Measurements from ENCODE around the gene IL10RB.
"Not testable (repeated sequence)": the region's sequence is repeated elsewhere in the genome, so short reads cannot be mapped to it uniquely, and the experiment has no call there.

IL10RB gene

DNA sequence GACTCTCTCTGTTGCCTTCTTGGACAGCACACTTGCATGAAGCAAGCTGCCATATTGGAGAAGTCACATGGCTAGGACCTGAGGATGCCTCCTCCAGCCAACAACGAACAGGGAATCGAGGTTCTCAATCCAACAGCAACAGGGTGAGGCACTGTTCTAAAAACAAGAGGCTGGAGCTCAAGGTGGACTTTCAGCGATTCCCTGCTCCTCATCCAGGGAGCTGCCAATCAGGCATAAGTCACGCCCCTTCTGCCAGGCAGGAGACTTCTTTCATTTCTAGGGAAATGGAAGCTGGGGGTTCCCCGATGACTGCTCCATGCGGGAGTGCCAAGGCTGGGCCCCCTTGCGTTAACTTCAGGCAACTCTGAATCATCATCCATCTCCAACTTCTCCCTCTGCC is 35.9 kb downstream of the IL10RB start:
- DNase-seq (ENCODE audit: low spot score): no peak

DNA sequence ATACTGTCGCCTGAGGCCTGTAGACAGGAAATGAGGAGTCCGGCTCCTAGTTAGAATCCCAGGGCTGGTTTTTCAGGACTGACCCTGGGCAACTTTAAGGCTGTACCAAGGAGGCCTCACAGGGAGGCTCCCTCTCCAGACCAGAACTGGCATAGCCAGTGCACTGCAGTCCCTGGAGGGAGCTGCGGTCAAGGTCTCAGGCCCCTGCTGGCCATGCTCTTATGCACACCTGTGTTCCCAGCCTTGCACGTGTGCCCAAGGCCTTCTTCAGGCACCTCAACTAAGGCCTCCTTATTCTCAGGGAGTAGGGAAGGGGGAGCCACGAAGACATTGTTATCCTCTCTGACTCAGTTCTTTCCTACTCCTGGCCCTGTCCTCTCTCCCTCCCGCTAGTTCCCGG is 36.6 kb downstream of the IL10RB start:
- DNase-seq (ENCODE audit: low spot score): no peak

DNA sequence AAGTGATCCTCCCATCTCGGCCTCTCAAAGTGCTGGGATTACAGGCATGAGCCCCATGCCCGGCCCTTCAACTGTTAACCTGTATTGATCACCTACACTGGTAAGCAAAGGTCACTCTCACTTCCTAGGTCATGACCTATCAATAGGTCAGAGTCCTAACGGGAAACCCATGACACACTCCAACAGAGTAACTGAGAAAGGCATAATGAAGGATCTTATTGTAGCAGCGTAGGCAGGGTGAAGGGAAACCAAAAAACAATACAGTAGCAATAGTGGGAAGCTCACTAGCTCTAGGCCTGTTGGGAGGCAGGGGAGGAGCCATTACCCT is 39.1 kb downstream of the IL10RB start:
- no peak for DNase-seq (ENCODE audit: low spot score)

DNA sequence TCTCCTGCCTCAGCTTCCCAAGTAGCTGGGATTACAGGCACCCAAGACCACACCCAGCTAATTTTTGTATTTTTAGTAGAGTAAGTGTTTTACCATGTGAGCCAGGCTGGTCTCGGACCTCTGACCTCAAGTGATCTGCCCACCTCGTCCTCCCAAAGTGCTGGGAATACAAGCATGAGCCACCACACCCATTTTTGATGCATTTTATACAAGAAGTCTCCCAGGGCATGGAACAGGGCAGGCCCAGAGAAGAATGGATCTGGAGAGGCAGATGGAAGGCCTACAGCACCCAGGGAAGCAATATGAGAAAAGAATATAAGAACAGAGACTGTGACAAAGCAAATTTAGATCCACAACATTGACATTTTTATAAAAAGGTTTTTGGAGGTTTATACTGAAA is 39.8 kb downstream of the IL10RB start:
- DNase-seq (ENCODE audit: low spot score): no peak

DNA sequence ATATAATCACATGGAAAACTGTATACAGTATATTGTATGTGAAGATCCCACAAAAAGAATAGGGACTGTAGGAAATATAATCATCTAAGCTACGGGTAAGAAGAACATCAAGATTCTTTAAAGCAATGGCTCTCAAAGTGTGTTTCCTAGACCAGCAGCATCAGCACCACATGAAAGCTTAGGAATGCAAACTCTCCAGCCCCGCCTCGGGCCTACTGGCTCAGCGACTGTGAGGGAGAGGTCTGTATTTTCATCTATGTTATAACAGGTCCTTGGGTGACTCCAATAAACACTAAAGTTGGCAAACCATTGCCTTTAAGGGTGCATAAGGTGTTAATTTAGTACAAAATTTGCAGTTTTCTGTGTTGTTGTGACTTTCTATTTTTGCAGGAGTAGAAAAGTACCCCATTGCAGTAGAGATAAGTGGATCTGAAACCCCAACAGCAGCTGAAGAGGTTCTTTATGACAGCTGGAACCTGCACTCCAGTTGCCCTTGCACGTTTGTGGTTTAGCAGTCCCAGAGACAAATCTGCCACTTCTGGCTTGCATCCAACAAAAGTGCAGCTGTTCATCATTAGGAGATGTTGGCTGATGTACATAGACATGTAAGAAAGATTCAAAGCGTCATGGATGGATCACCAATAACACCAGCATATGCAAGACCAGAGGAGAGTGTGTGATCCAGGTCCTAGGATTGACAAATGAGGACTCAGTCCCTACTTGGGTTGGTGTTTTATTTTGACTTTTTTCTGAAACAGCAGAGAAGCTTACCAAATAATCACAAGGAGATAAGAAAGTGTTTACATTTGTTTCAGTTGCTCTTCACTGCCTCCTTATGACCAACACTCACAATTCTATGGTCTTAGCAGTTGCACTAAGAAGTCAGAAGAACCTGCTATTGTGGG is 42.7 kb downstream of the IL10RB start:
- DNase-seq (ENCODE audit: low spot score): no peak

DNA sequence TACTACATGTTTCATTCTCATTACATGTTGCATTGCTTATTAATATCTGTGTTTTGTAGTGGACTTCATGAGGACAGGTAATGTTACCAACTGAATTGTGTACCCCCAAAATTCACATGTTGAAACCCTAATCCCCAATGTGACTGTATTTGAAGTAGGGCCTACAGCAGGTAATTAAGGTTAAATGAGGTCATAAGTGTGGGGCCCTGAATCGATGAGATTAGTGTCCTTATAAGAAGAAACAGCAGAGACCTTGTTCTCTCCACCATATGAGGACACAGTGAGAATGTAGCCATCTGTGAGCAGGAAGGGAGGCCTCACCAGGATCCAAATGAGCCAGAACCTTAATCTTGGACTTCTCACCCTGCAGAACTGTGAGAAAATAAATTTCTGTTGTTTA is 43.6 kb downstream of the IL10RB start:
- DNase-seq (ENCODE audit: low spot score): no peak

DNA sequence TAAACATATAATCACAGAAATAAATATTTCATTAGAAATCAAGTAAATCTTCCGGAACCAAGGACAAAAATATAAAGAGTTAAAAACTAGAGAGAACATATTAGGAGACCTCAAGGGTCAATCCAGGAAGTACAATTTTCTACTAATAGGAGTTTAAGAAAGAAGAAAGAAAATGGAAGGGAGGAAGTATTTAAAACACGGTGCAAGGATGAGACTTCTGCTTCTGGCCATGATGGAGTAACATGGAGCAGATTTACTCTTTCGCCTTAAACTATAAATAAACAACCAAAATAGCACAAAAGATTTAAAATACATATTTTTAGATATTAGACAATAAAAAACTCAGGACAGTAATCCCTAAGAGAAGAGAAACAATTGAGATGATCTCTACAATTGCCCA is 46.0 kb downstream of the IL10RB start:
- no peak for DNase-seq (ENCODE audit: low spot score)

DNA sequence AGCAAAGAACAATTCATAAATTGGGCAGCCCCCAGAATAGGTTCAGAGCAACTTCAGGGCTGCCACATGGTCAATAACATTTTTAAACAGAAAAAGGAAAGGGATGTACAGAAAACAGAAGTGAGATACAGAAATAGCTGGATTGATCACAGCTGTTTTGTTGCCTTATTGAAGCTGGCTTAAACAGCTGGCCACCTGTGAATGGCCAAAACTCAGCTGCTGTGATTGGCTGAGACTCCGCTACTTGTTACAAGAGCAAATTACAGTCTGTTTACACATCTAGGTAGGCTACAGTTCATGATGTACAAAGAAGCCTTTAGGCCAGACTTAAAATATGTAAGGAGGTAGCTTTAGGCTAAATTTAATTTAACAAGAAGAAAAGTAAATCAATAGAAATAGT is 47.0 kb downstream of the IL10RB start:
- no peak for DNase-seq (ENCODE audit: low spot score)

DNA sequence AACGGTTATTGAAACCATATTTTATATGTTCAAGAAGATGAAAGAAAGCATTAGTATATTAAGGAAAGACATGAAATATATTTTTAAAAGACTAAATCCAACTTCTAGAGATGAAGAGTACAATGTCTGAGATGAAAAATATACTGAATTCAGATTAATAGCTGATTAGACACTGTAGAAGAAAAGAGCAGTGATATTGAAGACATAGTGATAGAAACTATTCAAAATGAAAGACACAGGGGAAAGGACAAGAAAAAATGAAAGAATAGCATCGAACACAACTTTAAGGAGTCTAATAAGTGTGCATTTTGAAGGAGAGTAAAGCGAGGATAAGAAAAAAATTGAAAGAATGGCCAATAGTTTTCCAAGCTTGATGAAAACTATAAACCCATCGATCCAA is 47.4 kb downstream of the IL10RB start:
- DNase-seq (ENCODE audit: low spot score): no peak

DNA sequence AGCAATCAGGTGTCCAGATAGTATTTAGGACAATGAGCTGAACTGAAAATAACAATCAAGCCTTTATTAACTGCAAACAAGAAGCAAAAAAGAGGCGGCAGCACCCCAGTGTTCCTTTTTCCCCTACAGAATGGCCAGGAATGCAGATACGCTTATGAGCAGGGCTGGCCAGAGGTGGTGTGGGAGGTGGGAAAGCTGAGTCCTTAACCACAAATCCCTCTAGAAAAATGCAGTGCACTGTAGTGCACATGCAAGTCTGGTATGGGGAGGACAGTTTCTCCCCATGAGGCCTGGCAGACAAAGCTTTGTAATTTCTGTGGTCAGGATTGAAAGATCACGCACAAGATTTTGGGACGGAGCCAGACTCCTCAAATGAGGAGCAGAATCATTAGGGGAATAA is 47.9 kb downstream of the IL10RB start:
- no peak for DNase-seq (ENCODE audit: low spot score)

DNA sequence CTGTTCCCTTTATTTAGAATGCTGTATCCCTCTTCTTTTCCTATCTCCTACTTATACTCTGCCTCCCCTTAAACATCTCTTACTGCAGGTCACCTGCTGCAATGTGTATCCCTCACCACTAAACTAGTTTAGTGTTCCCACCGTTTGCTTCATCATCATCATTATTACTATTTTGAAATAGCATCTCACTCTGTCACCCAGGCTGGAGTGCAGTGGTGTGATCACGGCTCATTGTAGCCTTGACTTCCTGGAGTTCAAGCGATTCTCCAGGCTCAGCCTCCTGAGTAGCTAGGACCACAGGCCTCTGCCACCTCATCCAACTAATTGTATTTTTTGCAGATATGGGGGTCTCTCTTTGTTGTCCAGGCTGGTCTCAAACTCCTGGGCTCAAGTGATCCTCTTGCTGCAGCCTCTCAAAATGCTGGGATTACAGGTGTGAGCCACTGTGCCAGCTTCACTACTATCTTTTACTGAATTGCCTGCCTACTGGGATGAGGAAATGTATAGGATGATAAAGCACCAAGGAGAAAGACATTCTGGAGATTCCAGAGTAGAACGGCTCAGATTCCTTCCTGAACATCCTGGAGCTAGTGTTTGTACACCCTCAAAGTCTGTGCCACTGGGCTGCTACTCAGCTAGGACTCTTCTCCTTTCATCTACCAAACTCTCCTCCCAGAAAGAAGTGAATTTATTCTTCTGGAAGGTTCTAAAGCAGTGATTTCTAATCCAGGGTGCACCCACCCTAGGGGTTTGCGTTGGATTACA is 50.0 kb downstream of the IL10RB start:
- DNase-seq (ENCODE audit: low spot score): no peak

DNA sequence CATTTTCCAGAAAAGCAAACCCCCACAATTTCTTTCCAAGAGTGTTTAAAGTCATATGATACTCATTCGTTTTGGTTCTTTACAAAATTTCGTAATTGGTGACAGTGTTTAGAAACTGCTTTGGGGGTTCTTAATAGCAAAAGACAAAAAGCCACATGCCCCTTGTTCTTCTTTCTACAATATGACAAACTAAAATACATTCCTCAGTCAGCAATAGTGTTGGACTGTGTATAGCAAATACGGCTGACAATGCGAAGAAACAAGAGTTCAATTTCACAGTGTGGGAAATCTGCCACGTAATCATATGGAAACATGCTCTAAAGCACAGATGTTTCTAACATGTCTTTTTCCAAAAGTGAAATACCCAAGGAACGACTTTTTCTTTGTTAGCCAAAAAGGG is 51.0 kb downstream of the IL10RB start:
- DNase-seq (ENCODE audit: low spot score): no peak

DNA sequence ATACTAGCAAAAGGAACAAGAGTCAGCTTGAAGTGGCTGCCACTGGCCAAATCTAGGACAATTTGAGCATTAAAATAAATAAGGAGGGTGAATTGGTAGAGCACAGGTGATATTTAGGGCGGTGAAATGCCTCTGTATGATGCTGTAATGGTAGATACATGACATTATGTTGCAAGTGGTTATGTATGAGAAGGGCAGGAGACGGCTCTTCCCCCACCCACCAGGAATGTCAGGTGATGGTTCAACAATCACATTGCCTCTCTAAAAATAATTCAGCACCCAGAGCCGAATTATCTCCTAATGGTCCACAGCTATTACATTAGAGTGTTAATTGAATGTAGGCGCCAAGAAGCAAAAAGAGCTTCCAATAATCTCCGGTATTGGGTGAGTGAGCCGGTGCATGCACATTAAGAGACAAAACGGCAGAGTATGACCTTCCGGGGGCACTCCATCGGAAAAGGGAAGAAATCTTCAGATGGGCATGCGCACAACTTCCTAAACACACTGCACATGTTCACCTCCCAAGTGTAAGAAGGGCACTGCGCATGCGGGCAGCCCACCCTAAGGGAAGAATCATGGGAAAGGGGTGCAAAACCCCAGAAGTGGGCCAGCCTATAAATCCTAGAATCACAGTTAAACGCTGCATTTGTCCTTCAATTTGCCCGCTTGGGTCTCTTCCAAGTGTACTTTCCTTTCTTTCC is 51.8 kb downstream of the IL10RB start:
- no peak for DNase-seq (ENCODE audit: low spot score)

DNA sequence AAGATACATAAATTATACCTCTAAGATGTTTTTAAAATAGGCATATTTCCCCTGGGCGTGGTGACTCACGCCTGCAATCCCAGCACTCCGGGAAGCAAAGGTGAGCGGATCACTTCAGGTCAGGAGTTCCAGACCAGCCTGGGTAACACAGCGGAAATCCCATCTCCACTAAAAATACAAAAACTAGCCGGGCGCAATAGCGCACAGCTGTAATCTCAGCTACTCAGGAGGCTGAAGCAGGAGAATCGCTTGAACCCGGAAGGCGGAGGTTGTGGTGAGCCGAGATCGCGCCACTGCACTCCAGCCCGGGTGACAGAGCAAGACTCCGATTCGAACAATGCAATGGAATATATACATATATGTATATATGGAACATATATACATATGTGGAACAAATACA is 54.8 kb downstream of the IL10RB start:
- not testable (repeated sequence) for DNase-seq (ENCODE audit: low spot score)

DNA sequence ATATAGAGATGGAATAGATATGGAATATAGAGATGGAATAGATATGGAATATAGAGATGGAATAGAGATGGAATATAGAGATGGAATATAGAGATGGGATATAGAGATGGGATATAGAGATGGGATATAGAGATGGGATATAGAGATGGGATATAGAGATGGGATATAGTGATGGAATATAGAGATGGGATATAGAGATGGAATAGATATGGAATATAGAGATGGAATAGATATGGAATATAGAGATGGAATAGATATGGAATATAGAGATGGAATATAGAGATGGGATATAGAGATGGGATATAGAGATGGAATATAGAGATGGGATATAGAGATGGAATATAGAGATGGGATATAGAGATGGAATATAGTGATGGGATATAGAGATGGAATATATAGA is 57.4 kb downstream of the IL10RB start:
- not testable (repeated sequence) for DNase-seq (ENCODE audit: low spot score)

DNA sequence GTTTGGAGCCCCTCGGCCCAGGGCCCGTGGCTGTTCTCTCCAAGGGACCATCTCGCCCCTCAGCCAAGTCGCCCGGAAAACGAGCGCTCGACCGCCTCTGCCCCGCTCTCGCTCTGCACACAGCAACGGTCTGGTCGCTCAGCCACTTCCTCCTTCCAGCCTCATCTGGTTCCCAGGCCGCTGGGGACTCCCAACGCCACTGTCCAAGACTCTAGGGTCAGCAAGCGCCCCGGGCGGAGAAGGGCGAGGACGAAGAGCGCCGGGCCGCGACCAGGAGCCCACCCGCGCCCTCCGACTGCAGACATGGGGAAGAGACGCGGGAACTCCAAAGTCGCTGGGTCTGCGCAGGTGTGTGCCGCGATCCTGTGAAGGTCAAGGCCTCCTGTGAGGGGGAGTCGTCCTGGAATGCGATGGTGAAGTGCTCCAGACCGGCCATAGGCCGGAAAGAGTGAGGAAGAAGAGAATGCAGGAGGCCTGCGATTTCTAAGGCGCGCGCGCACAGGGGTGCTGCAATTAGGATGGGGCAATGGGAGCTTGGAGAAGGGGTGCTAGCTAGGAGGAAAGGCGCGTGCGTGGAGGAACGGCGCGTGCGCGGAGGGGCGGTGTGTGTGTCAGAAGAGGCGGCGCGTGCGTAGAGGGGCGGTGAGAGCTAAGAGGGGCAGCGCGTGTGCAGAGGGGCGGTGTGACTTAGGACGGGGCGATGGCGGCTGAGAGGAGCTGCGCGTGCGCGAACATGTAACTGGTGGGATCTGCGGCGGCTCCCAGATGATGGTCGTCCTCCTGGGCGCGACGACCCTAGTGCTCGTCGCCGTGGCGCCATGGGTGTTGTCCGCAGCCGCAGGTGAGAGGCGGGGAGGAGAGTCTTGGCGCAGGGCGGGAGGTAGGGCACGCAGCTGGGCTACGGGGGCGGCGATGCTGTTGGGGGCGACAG is 58.4 kb downstream of the IL10RB start, which contains the start of gene IFNAR1:
Gene IFNAR1 (plus strand): TSS at position 680 of the 931 bp plus-strand sequence. CDS start 86 bp downstream, at position 766.
- DNase-seq (ENCODE audit: low spot score): peak; percentile 96

DNA sequence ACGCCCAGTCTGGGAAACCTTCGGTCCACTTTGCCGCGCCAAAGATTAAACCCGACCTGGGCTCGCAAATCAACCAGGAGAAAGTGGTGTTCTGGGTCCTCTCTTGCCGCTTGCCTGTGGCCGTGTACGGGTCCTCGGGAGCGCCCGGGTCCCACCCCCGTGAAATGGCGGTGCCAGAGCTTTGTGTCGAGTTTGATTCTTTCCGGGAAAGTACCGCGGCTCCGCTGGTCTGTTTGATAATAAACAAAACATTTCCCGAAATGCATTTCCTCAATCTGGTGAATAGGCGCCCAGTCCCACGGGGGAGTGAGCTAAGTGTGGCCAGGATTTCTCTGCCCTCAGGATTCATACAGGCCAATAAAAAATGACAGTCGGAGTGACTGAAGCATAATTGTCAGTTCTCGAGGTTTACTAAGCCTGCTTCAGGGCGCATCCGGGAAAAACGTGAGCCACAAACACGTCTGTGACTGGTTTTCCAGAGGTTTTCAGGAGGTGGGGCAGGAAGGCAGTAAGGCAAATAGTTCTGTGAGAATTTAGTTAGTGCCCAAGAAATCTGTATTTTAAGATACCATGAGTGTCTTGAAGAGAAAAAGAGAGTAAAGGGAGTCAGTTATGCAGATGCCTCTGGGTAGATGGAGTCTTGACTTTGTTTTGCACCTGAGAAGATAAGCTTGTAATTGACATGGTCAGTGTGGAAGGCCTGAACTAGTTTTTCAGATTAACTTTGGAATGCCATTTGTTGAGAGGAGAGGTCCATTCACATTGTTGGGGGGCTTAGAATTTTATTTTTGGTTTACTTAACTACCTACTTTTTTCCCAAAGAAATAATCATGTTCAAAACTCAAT is 59.3 kb downstream of the IL10RB start:
- peak; percentile 72 for DNase-seq (ENCODE audit: low spot score)

DNA sequence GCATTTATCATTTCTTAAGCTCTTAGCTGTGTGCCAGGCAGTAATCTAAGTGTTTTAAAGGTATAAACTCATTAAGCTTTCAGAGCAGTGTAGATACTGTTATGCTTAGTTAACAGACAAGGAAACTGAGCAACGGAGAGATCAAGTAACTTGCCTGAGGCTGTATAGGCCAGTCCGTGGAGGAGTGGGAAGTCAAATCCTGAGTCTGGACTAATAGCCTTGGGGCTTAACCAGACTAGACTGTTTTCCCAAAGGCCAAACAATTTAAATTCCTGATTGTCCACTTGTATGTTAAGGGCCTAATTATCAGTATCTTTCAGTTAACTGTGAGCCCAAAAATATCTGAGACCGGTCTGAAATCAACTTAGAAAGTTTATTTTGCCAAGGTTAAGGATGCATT is 61.2 kb downstream of the IL10RB start:
- no peak for DNase-seq (ENCODE audit: low spot score)

DNA sequence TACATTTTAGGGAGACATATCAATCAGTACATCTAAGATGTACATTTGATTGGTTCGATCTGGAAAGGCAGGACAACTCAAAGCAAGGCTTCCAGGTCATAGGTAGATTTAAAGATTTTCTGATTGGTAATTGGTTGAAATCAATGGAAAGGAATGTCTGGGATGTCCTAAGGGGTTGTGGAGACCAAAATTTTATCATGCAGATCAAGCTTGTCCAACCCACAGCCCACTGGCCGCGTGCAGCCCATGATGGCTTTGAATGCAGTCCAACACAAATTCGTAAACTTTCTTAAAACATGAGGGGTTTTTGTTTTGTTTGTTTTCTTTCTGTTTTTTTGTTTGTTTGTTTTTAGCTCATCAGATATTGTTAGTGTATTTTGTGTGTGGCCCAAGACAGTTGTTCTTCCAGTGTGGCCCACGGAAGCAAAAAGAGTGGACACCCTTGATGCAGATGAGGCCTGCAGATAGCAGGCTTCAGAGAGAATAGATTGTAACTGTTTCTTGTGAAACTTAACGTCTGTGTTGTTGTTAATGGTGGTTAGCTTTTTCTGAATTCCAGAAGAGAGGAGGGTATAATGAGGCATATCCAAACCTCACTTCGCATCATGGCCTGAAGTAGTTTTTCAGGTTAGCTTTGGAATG is 61.7 kb downstream of the IL10RB start:
- DNase-seq (ENCODE audit: low spot score): no peak

DNA sequence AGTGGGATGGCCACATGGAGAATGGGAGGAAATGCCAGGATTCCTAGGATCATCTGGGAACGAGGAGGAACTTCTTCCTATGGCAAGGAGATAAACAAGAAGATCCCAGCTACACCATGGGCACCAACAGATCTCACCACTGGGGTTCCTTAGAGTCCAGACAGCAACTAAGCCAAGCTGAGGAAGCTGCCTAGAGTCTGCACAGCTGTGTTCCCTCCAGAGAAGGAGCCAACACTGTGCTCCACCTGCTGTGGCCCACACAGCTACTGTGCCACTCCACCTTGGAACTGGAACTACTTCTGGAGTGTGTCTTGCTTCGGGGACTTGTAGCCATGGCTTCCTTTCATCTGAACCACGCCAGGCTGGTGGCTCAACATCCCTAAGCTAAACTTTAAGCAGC is 64.6 kb downstream of the IL10RB start:
- no peak for DNase-seq (ENCODE audit: low spot score)
